Omental fat pad (tissue), 4 donors: ENCODE data around the gene CAB39L. TPM values are rescaled to one million over a fixed set of nuclear protein-coding genes. Genes with fewer than 3 reads are reported as not detected.
"Not testable (repeated sequence)": the region's sequence is repeated elsewhere in the genome, so short reads cannot be mapped to it uniquely, and the experiment has no call there.

Source experiments
- ATAC-seq: fragments of 150-250 bp; one replicate; pipeline ENCODE4 v1.9.1; 2016; ENCODE audit warnings: mild to moderate bottlenecking, moderate library complexity; ENCODE audit not compliant: low FRiP score
- DNase-seq: peaks from one replicate; pipeline ENCODE4 v3.0.0-alpha.2; 2019; ENCODE audit warnings: low spot score
- CTCF ChIP-seq, 3 donors: fragments of 450-650 bp; IDR thresholded peaks; one replicate each; pipeline ENCODE4 v1.5.1; 2016 to 2017; ENCODE audit warnings: antibody characterized with exemption in 3 of 3, mild to moderate bottlenecking in 3 of 3, moderate library complexity in 2 of 3
- total RNA-seq, 4 donors: library from RNA; depleted of rRNA; stranded (reverse); fragments of >200 nt; gene quantifications; one replicate each; pipeline ENCODE4 v1.1.0, GENCODE V29; 2016

The CAB39L gene
- total RNA-seq, 4 donors from 2014 or later: 16.0 to 39.4 (median 25.7) TPM

GRCh38 chr13:49329831-49330545, 113.9 kb downstream of the CAB39L start:
- DNase-seq (no peak), ATAC-seq (peak; percentile 32)
- no peak for TF ChIP-seq CTCF (IDR thresholded peaks at IDR 0.05)

DNA sequence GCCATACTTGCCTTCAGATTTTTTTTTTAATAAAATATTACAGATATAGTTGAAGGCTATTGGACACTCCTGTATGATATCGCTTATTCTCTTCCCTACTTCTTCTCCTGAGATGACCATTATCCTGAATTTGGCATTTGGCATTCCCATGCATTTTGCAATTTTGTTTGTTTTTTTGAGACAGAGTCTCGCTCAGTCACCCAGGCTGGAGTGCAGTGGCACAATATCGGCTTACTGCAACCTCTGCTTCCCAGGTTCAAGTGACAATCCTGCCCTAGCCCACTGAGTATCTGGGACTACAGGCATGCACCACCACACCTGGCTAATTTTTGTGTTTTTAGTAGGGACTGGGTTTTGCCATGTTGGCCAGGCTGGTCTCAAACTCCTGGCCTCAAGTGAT, 116.7 kb downstream of the CAB39L start:
- DNase-seq, ATAC-seq: not testable (repeated sequence)

DNA sequence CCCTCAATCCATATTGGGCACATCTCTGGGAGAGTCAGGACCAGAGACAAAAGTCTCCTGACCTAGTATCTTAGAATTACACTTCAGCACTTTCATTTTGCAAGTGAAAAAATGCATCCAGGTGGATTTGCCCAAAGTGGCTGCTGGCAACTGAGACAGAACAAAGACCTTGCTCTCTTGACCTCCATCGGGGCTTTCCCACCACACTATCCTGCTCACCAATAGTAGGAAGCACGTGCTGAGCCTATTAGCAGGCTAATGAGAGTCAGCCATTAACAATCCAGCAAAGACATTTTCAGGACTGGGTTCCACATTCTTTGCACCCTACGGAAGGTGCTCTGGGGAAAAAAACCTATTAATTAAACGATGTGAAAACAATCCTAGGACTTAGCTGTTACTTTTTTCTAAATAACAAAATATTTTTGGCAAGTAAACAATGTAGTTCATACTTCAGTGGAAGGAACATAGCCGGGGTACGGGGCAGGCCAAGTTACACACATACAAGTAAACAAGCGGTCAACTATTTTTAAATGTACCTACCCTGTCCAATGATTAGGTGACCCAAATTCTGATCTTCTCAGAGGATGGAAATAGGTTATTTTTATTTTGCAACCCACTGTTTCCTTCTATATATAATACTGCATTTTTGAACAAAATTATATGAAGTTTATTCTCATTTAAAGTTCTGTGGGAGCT, 117.5 kb downstream of the CAB39L start:
- DNase-seq: no peak
- ATAC-seq: no peak
- TF ChIP-seq CTCF (IDR thresholded peaks at IDR 0.05): no peak

DNA sequence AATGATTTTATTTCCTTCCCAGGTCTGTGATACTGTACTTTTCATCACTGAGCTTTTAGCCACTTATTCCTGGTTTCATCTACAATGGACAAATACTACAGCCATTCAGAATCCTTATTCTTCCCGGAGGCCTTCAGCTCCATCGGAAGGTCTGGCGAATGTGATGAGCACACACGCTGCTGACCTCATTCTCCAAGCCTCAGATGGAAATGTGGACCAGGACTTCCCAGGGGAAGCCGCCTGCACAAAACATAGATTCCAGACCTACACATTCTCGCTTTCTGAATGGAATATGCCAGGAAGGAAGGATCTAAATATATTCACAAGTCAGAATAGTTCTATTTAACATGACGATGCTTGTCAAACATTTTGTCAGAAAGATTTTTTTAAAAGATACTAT, 120.5 kb downstream of the CAB39L start:
- TF ChIP-seq CTCF (IDR thresholded peaks at IDR 0.05): no peak
- DNase-seq (no peak), ATAC-seq (no peak)

DNA sequence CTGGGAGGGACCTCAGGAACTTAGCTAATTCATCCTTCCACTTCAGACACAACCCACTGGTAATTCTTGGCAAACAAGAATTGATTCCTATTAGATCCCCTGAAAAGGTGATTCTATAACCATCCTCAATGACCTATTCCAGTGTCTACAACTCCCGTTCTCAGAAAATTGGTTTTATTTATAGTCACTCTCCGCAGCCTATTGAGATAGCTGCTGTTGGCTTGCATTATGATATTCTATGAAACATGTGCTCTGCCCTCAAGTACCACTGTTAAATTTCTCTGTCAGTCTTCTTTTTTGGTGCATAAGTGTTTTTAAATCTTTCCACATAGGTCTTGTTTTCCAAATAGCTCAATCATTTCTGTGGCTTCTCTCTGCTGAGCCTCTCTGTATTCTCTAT, 121.2 kb downstream of the CAB39L start:
- TF ChIP-seq CTCF (IDR thresholded peaks at IDR 0.05): no peak
- ATAC-seq (no peak), DNase-seq (no peak)

- TF ChIP-seq CTCF (IDR thresholded peaks at IDR 0.05): no peak
- DNase-seq (no peak), ATAC-seq (no peak)
Measured at GRCh38 chr13:49320975-49321374, 122.9 kb downstream of the CAB39L start.

GRCh38 chr13:49319951-49320350, 123.9 kb downstream of the CAB39L start:
- no peak for TF ChIP-seq CTCF (IDR thresholded peaks at IDR 0.05)
- ATAC-seq (no peak), DNase-seq (no peak)
